Activated T-cell treated with anti-CD3 and anti-CD28 coated beads for 4 hours (primary cell): Measurements from ENCODE around the gene PCSK6.
A peak's percentile ranks its signal among the peaks of the same experiment; 100 is the strongest.

Experiments used
- DNase-seq: peaks from one replicate; pipeline ENCODE4 v3.0.0-alpha.2; 2020

PCSK6 gene

GRCh38 chr15:101522621-101523559 is 33.4 kb upstream of the PCSK6 start:
- no peak for DNase-seq

- no peak for DNase-seq
Observed at GRCh38 chr15:101522091-101522490, 32.6 kb upstream of the PCSK6 start.

- no peak for DNase-seq
Observed at GRCh38 chr15:101521591-101521990, 32.1 kb upstream of the PCSK6 start.

- no peak for DNase-seq
Observed at GRCh38 chr15:101521069-101521468, 31.6 kb upstream of the PCSK6 start.

- no peak for DNase-seq
Observed at GRCh38 chr15:101520395-101520794, 30.9 kb upstream of the PCSK6 start.

- no peak for DNase-seq
Observed at GRCh38 chr15:101517504-101517903, 28.0 kb upstream of the PCSK6 start.

DNA sequence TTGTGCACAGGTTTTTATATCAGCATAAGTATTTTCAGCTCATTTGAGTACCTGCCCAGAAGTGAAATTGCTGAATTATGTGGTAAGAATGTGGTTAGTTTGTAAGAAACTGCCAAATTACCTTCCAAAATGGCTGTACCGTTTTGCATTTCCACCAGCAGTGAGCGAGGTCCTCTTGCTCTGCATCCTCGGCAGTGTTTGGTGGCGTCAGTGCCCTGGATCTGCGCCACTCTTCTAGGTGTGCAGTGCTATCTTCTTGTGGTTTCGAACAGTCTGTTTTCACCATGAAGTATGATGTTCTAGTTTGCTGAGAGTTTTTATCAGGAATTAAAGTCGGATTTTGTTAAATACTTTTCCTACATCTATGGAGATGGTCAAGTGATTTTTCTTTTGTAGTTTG is 24.8 kb upstream of the PCSK6 start:
- DNase-seq: no peak

DNA sequence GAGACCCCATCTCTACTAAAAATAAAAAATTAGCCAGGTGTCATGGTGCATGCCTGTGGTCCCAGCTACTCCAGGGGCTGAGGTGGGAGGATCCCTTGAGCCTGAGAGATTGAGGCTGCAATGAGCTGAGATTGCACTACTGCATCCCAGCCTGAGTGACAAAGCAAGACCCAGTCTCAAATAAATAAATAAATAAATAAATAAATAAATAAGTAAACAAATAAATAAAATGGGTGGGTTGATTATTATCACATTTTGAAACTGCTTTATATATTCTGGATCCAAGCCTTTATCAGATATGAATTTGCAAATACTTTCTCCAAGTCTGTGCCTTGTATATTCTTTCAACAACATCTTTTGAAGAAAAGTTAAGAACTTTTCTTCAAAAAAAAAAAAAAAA is 22.2 kb upstream of the PCSK6 start:
- DNase-seq: no peak

DNA sequence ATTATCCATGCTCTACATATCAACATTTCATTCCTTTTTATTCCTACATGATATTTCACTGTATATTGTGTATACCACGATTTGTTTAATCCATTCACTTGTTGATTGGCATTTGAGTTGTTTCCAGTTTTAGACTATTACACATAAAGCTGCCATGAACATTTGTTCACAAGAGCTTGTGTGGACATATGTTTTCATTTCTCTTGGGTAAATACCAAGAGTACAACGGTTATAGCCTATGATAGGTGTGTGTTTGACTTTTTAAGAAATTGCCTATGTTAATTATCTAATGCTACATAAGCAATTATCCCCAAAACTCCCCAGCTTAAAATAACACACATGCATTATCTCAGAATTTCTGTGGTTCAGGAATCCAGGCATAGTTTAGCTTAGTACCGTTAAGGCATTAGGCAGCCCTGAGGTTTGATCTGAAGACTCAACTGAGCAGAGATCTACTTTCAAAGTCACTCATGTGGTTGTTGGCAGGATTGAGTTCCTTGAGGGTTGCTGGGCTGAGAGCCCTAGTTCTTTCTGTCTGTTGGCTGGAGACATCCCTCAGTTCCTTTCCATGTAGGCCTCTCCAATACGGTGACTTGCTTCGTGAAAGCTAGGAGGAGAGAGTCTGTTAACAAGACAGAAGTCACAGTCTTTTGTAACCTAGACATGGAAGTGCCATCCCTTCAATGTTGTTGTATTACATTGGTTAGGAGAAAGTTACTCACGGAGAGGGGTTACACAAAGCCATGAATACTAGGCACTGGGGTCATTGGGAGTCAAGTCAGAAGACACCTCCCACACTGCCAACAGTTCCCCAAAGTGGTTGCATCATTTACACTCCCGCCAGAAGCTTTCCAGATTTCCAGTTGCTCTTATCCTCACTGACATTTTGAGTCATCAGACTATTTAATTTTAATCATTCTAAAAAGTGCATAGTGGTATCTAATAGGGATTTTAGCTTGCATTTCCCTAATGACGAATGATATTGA is 21.0 kb upstream of the PCSK6 start:
- DNase-seq: no peak

- DNase-seq: no peak
Observed at GRCh38 chr15:101509279-101509678, 19.8 kb upstream of the PCSK6 start.

DNA sequence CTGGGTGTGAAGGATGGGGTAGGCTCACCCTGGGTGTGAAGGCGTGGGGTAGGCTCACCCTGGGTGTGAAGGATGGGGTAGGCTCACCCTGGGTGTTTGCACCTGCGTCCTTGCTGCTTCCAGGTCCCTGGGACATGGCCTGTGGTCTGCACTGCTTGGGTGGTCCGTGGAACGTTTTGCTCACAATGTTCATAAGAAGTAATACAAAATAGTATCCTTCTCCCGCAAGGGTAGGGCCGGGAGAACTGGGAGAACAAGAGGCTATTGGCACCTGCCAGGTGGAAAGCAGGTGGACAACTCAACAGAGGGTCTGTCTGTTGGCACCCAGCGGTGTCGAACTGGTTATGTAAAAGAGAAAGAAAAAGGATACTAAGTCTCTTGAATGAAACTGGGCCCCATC is 17.0 kb upstream of the PCSK6 start:
- no peak for DNase-seq

DNA sequence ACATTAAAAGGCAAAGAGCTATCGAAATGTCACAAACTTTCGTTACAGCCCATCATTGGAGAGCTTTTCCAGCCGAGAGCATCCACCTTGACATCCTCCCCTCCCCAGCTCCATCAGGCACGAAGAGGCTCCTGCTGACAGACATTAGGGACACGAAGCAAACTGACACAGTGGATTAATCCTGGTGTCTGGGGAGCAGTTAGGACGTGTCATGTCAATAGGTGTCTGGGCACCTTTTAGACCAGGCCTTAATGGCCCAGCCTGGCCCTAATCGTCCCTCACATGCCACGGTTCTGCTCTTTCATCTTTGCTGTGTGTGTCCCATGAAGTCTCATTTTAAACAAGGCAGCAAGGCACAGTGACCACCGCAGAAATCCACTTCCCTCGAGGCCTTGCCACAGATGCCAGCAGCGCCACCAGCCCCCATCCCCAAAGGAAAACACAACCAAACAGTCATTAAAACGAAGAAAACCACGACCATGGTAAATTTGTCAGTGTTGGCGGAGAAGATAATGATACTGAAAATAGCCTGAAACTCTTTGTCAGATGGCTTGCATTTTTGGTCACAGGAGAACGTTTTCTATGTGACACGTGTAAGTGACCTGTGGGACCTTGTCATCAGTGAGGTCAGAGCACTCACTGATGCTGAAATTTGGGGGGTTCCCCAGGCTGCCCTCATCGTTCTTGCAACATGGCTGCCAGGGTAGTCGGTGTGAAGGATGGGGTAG is 16.3 kb upstream of the PCSK6 start:
- DNase-seq: no peak

- no peak for DNase-seq
Observed at GRCh38 chr15:101504866-101505609, 15.5 kb upstream of the PCSK6 start.

GRCh38 chr15:101504373-101504772 is 14.9 kb upstream of the PCSK6 start:
- no peak for DNase-seq

DNA sequence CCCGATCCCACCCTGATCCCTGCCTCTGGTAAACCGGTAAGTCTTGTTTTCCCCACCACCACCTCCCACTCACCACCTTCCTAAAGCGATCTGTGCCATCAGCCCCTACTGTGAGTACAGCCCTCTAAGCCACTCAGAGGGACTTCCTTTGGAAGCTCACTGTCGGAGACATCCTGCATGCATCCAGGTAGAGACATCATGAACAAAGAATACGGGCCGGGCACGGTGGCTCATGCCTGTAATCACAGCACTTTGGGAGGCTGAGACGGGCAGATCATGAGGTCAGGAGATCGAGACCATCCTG is 13.7 kb upstream of the PCSK6 start:
- no peak for DNase-seq

GRCh38 chr15:101502572-101503295 is 13.2 kb upstream of the PCSK6 start:
- no peak for DNase-seq

- DNase-seq: peak; percentile 27
Observed at GRCh38 chr15:101501703-101502373, 12.3 kb upstream of the PCSK6 start.

GRCh38 chr15:101500865-101501551 is 11.5 kb upstream of the PCSK6 start:
- no peak for DNase-seq

GRCh38 chr15:101499863-101500713 is 10.6 kb upstream of the PCSK6 start:
- DNase-seq: no peak
